Pancreas (tissue), 10 donors: ENCODE measurements around the gene IQSEC1. TPM values are rescaled to one million over a fixed set of nuclear protein-coding genes. Genes with fewer than 3 reads are reported as not detected.

Experiments
- ATAC-seq, 4 donors: fragments of 200-7000 bp; cut with Tn5 transposase; one replicate each; pipeline versions ENCODE4 v1.8.0 to v1.9.1; 2020; ENCODE audit warnings: mild to moderate bottlenecking in 4 of 4, moderate library complexity in 4 of 4
- DNase-seq, 6 donors: peaks; one replicate each; pipeline ENCODE4 v3.0.0-alpha.2; 2020
- FAIRE-seq: peaks from 2 replicates; lab custom pipeline; 2012; peaks lifted over from hg19 to GRCh38; lab: Jason Lieb, UNC
- H3K27ac ChIP-seq, 4 donors: fragments of 200-600 bp; sonication (generic); 1 replicate in 3 of 4; 2 replicates in 1 of 4; pipeline versions ENCODE4 v1.5.0 to v1.8.0; 2020
- H3K27me3 ChIP-seq, 4 donors: fragments of 200-600 bp; one replicate each; pipeline ENCODE4 v1.8.0; 2021
- H3K36me3 ChIP-seq, 3 donors: fragments of 200-600 bp; sonication (generic) in 1 of 3; one replicate each; pipeline versions ENCODE4 v1.5.0 to v1.8.0; 2020 to 2021
- H3K4me1 ChIP-seq, 3 donors: fragments of 200-600 bp; one replicate each; pipeline ENCODE4 v1.8.0; 2021
- H3K4me3 ChIP-seq, 4 donors: fragments of 200-600 bp; sonication (generic) in 2 of 4; one replicate each; pipeline versions ENCODE4 v1.5.0 to v1.8.0; 2020 to 2021
- H3K9me3 ChIP-seq, 4 donors: fragments of 200-600 bp; one replicate each; pipeline ENCODE4 v1.8.0; 2021
- WGBS, 2 donors: extraction: QIAGEN DNeasy Blood & Tissue Kit; methylation state at CpG; one replicate each; pipeline ENCODE4 v1.1.7; 2013; 5-methylcytosine and 5-hydroxymethylcytosine counted together
- intact Hi-C, 3 donors: fragments of 100-400 bp; cut with DNase I; formaldehyde crosslinking; loops; one replicate each; pipeline versions ENCODE4 v1.11.1 to v1.14.2; 2022
- polyA plus RNA-seq, 2 donors: library from polyadenylated mRNA; stranded (reverse); fragments of 200-250 nt; gene quantifications; one replicate each; pipeline ENCODE4 v1.2.3, GENCODE V29; 2013
- total RNA-seq, 6 donors: library from RNA; stranded (reverse); fragmentation: NEBNext Ultra II Directional in 4 of 6; extraction: Animal tissue kit (Norgen Biotek cat#: 25700) in 4 of 6; gene quantifications; one replicate each; pipeline versions ENCODE4 v1.2.1 to v1.2.4, GENCODE V29; 2021 to 2023
- TF ChIP-seq, protein P1 (sequence below), 4 donors: fragments of 200-600 bp; sonication (generic) in 3 of 4; IDR thresholded peaks; one replicate each; pipeline versions ENCODE4 v1.5.0 to v1.8.0; 2021; ENCODE audit warnings: antibody characterized with exemption in 4 of 4
- donor health status: healthy with polysubstance abuse.
- donor health status: DM: no; HTN: no; CAD: no; lungs with moderate emphysema.
- donor health status: DM: no; HTN: no; CAD: no.
- donor health status: control.
- donor health status: control.
- donor health status: Bipolar disorder and iron deficiency.
- donor health status: DM: yes; HTN: yes; CAD: no.
- donor health status: DM: no; HTN: no; CAD: no.
- donor health status: DM: no; HTN: no; CAD: no.
- donor health status: DM: yes; HTN: yes; CAD: no.

IQSEC1 gene
- total and polyA plus RNA-seq, 8 donors = 15.0 to 27.9 (median 23.1) TPM

DNA sequence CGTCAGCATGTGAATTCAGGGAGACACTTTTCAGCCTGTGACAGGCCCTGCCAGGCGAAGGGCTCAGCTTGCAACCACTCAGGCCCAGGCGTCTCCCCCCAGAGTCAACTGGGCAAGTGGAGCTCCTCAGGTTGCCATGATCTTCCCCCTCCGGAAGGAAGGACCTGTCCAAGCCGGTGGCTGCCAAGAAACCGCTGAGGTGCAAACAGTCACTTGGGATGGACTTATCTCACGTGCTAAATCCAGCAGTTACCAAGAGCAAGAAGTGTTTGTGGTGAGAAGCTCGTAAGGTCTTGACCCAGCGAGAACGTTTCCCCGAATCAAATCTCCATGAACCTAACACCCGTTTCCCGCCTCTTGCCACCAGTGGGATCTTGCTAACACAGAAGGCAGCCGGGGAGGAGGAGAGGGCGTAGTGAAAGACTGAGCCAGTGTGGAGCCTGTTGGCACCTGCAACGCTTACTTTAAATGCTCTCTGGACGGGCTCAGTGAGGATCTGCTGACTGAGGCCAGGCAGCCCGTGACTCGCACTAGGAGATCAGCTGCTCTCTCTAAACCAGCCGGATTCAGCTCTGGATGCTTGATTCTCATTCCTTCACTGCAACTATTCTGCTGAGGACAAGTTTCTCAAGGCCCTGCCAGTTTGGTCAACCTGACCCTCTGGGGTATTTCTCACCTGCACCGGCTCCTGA, 39.0 kb downstream of the IQSEC1 start:
- ATAC-seq = no peak
- Histone ChIP-seq H3K36me3 (no peaks in the 10 kb centered on the region), H3K4me1 (no peaks in the 10 kb centered on the region), H3K27me3 (no peaks in the 10 kb centered on the region), H3K9me3 (no peaks in the 10 kb centered on the region), H3K27ac (no peak overlapping the region), H3K4me3 (no peak overlapping the region)
- TF ChIP-seq, protein P1, sequence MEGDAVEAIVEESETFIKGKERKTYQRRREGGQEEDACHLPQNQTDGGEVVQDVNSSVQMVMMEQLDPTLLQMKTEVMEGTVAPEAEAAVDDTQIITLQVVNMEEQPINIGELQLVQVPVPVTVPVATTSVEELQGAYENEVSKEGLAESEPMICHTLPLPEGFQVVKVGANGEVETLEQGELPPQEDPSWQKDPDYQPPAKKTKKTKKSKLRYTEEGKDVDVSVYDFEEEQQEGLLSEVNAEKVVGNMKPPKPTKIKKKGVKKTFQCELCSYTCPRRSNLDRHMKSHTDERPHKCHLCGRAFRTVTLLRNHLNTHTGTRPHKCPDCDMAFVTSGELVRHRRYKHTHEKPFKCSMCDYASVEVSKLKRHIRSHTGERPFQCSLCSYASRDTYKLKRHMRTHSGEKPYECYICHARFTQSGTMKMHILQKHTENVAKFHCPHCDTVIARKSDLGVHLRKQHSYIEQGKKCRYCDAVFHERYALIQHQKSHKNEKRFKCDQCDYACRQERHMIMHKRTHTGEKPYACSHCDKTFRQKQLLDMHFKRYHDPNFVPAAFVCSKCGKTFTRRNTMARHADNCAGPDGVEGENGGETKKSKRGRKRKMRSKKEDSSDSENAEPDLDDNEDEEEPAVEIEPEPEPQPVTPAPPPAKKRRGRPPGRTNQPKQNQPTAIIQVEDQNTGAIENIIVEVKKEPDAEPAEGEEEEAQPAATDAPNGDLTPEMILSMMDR (IDR thresholded peaks at IDR 0.05) = no peak
- peak in 1 of 6 donors; percentile 25 for DNase-seq
- WGBS, 2 donors = 91 to 93% methylated on average over 21 of the region's 21 CpGs
- no peak for FAIRE-seq
- intact Hi-C loops = no loop called here

DNA sequence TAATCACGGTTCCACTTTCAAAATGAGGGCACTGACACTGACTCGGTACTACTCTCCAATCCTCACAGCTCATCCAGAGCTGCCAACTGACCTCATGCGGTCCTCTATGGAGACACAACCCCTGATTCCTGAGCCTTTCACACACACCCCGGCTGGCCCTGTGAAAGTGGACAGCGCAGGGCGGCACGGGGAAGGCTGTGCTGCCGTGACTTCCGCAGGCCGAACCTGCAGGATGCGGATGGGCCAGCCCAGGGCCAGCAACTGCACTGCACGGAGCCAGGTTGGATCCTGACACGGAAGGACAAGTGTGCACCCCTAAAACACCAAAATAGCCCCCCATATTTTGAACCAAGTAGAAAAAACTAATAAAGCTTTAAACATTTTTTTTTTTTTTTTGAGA, 41.0 kb downstream of the IQSEC1 start:
- DNase-seq = peak in 1 of 6 donors; percentile 41
- ATAC-seq = no peak
- intact Hi-C loops = no loop called here
- Histone ChIP-seq H3K4me3 (no peak overlapping the region), H3K27me3 (no peaks in the 10 kb centered on the region), H3K4me1 (no peaks in the 10 kb centered on the region), H3K36me3 (no peaks in the 10 kb centered on the region), H3K9me3 (no peaks in the 10 kb centered on the region), H3K27ac (no peak overlapping the region)
- TF ChIP-seq, protein P1 (IDR thresholded peaks at IDR 0.05) = no peak
- FAIRE-seq = no peak
- WGBS, 2 donors = 94 to 96% methylated on average over 13 of the region's 13 CpGs

DNA sequence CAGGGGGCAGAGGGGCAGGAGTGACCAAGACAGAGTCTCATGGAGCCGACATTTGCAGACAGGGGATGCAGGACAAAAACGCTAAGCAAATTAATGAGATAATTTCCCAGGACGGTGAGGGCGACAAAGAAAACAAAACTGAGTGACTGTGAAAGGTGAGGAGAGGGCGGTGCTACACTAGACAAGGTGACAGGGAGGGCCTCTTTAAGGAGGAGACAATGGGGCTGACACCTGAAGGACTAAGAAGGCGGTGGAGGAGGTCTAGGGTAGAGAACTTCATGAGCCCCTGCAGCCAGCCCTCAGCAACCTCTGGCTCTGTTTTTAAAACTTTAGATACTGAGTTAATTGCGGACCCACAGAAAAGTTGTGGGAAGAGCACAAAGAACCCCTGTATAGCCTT, 41.6 kb downstream of the IQSEC1 start:
- H3K4me3 ChIP-seq = no peak overlapping the region
- H3K9me3 ChIP-seq = no peaks in the 10 kb centered on the region
- H3K27me3 ChIP-seq = no peaks in the 10 kb centered on the region

DNA sequence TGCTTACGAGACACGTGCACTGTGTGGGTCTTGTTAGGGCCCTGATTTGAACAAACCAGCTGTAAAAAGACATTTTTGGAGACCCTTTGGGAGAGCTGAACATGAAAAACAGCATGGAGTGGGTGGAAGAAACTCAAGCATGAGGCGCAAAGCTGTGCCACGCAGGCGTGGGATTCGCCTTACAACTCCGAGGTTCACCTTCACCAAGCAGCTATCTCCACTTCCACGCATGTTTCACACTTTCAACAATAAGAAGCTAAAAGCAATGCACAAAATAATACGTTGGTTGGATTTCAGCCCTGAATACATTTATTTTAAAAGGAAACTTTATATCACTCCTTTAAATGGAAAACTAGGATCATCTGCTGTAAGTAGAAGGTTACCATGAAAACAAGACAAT, 42.5 kb downstream of the IQSEC1 start:
- Histone ChIP-seq H3K4me3 (no peak overlapping the region), H3K4me1 (no peaks in the 10 kb centered on the region), H3K27me3 (no peaks in the 10 kb centered on the region), H3K36me3 (no peaks in the 10 kb centered on the region), H3K9me3 (no peaks in the 10 kb centered on the region), H3K27ac (no peak overlapping the region)
- TF ChIP-seq, protein P1 (IDR thresholded peaks at IDR 0.05) = no peak
- ATAC-seq = no peak
- 93 to 94% methylated on average over 9 of the region's 9 CpGs for WGBS, 2 donors
- peak in 1 of 6 donors; percentile 1 for DNase-seq
- intact Hi-C loops = no loop called here
- FAIRE-seq = no peak

More for the DNA sequence above, 41.6 kb downstream of the IQSEC1 start:
- Histone ChIP-seq H3K36me3 (no peaks in the 10 kb centered on the region), H3K4me1 (no peaks in the 10 kb centered on the region), H3K27ac (no peak overlapping the region)
- TF ChIP-seq, protein P1 (IDR thresholded peaks at IDR 0.05) = no peak
- intact Hi-C loops = no loop called here
- peak in 1 of 6 donors; percentile 0 for DNase-seq
- no peak for ATAC-seq
- FAIRE-seq = no peak
- 71 to 78% methylated on average over 7 of the region's 7 CpGs for WGBS, 2 donors
